HG03460 (cell line): ENCODE measurements around the gene TM9SF4.

Experiments used
- ATAC-seq: cut with Tn5 transposase; IDR thresholded peaks from one replicate; pipeline ENCODE4 v1.9.1; 2021; ENCODE audit not compliant: unreplicated experiment

Gene TM9SF4

GRCh38 chr20:32127347-32127746, 17.8 kb downstream of the TM9SF4 start:
- no peak for ATAC-seq

DNA sequence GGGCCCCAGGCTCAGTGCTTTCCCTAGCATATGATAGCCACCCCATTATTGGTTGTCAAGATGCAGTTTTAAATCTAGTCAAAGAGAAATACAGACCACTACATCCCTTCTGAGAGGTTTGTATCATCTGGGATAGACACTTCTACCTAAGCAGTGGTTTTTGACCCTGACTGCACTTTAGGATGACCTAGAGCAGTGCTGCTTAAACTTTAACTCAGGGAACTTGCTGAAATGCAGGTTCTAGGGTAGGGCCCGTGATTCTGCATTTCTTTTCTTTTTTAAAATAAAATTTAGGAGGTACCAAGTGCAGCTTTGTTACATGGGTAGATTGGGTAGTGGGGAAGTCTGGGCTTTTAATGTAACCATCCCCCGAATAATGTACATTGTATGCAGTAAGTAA, 18.7 kb downstream of the TM9SF4 start:
- ATAC-seq = no peak

GRCh38 chr20:32129863-32130262, 20.3 kb downstream of the TM9SF4 start:
- ATAC-seq = no peak

GRCh38 chr20:32130352-32130751, 20.8 kb downstream of the TM9SF4 start:
- no peak for ATAC-seq

DNA sequence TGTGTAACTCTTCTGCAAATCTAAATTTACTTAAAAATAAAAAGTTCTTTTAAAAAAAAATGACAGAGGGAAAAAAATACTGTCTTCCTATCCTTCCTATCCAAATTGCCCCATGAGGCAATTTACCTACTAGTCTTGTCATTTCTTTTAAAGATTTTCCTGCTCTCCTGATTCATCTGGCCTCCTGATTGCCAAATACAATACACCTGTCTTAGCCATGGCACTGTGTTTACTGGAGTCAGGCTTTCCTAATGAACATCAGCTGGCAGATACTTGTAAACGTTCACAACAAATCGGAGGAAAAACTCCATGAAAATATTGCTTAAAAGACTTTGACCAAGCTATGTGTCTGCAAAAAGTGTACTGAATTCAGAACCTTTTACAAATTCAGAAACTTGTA, 21.5 kb downstream of the TM9SF4 start:
- ATAC-seq = no peak

DNA sequence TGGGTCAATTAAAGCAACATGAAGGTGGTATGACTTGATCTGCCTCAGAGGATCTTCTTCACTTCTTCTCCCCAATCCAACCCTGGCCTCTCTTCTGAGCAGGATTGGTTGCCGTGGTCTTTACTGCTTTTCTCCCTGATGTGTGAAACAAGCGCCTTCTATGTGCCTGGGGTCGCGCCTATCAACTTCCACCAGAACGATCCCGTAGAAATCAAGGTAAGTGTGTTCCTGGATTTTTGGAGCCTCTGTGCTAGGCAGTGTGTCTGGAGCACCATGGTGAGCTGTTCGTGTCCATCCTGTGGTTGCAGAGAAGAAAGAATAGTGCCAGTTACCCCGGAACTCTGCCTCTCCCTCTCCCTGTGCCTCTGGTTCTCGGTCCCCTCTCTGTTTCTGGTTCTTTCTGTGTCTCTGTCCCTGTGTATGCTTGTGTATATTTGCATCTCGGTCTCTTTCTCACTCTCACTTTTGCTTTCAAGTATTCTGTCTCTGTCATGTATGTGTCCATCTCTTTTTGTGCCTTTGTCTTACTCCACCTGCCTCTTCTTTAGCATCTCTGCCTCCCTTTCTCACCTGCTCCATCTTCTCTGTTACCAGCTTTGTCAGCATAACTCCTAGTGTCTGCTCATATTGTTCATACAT, 23.5 kb downstream of the TM9SF4 start:
- peak; percentile 77 for ATAC-seq

- ATAC-seq = no peak
Observed at GRCh38 chr20:32134026-32134425, 24.5 kb downstream of the TM9SF4 start.

DNA sequence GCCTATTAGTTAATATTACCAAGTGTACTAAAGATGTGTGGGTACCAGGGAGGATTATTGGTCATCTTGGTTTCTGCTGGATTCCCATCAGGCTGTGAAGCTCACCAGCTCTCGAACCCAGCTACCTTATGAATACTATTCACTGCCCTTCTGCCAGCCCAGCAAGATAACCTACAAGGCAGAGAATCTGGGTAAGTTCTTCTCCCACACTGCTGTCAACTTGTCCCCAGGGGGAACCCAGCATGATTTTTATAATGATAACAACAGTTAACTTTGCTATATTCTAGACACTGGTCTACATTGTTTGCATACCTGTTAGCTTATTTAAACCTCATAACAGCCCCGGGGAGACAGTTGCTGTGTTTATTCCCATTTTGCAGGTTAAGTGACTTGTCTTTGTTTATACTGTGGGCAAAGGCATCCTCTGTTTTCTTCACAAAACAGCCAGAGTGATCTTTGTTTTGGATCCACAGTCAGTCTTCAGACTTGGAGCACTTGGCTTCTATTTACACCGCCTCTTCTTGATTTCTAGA, 26.5 kb downstream of the TM9SF4 start:
- no peak for ATAC-seq

DNA sequence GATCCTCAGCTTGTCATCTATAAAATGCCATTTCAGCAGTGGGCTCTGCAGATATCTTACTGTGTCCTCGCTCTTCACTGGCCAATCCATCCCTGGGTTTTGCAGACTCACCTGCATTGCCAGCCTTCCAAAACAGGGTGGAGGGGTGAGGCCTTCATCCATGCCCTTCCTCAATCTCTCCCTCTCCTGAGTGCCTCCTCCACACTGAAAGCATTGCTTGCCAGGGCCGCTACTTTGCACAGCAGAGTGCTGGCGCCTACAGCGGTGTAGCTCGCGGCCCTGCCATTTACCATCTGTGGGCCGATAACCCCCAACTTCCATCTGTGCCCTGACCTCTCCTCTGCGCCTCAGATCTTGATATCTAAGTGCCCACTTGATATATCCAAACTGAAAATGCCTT, 29.4 kb downstream of the TM9SF4 start:
- ATAC-seq = no peak

GRCh38 chr20:32139947-32140346, 30.4 kb downstream of the TM9SF4 start:
- no peak for ATAC-seq

GRCh38 chr20:32140603-32141002, 31.1 kb downstream of the TM9SF4 start:
- no peak for ATAC-seq

GRCh38 chr20:32141465-32141980, 32.0 kb downstream of the TM9SF4 start:
- no peak for ATAC-seq

- no peak for ATAC-seq
Observed at GRCh38 chr20:32142088-32142487, 32.6 kb downstream of the TM9SF4 start.

- ATAC-seq = no peak
Observed at GRCh38 chr20:32142991-32143390, 33.5 kb downstream of the TM9SF4 start.

GRCh38 chr20:32144898-32145662, 35.6 kb downstream of the TM9SF4 start:
- no peak for ATAC-seq

GRCh38 chr20:32149566-32150170, 40.2 kb downstream of the TM9SF4 start:
- ATAC-seq = no peak

DNA sequence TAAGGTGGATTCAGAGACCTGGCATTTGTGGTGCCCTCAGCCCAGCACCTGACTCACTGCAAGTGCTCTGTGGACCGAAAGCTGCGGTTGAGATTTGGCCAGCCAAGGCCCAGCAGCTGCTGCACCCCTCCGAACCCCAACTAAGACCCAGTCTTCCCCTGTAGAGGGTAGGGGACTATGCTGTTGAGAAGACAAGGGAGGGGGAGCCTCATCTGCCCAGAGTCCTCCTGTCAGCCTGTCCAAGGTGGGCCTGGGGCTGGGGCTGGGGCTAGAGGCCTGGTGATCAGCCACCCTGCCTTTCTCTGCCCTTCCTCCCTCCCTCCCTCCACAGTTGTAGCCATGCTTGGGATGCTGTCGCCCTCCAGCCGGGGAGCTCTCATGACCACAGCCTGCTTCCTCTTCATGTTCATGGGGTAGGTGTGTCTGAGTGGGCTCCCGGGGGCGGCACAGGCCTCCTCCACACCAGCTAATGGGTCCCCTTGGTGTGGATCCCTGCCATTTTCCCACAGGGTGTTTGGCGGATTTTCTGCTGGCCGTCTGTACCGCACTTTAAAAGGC, 40.9 kb downstream of the TM9SF4 start:
- ATAC-seq = no peak

- ATAC-seq = no peak
Observed at GRCh38 chr20:32152421-32153155, 43.1 kb downstream of the TM9SF4 start.

- ATAC-seq = no peak
Observed at GRCh38 chr20:32153156-32153665, 43.7 kb downstream of the TM9SF4 start.

DNA sequence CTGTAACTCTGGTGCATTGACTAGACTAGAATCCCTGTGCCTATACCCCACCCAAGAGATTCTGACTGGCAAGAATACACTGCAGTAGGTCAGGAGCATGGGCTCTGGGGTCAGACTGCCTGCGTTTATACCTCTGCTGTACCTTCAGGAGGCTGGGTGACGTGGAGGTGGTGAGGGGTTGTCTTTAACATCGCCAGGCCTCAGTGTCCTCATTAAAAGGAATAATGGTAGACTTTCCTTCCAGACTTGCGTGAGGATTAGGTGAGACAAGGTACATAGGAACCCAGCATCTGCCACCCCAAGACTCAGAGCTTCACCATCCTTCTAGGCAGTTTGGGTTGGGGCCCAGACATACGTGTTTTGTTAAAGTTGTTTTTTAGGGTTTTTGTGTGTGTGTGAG, 44.3 kb downstream of the TM9SF4 start:
- no peak for ATAC-seq
